GM13976 (cell line): ENCODE measurements around the gene NUDT3.
"Not testable (repeated sequence)": the region's sequence is repeated elsewhere in the genome, so short reads cannot be mapped to it uniquely, and the experiment has no call there.

Experiments
- DNase-seq: peaks from one replicate; pipeline ENCODE4 v3.0.0; 2012; ENCODE audit warnings: low spot score
- CTCF ChIP-seq: IDR thresholded peaks from 2 replicates; pipeline ENCODE4 v1.5.1; 2012; ENCODE audit warnings: borderline replicate concordance, mild to moderate bottlenecking; ENCODE audit not compliant: insufficient read depth; ENCODE audit errors: extremely low read depth, missing control alignments, control extremely low read depth
- in situ Hi-C: fragments of 300-500 bp; cut with MboI; formaldehyde crosslinking; loops from one replicate; pipeline ENCODE4 v1.12.0; 2022; ENCODE audit warnings: low sequenced_read_pairs, mixed read lengths, inconsistent platforms; ENCODE audit not compliant: unreplicated experiment

NUDT3 gene

GRCh38 chr6:34378470-34378869 is 14.0 kb downstream of the NUDT3 start:
- TF ChIP-seq CTCF: no peak
- no peak for DNase-seq

GRCh38 chr6:34377984-34378383 is 14.5 kb downstream of the NUDT3 start:
- TF ChIP-seq CTCF: no peak
- DNase-seq: no peak
- in situ Hi-C loops: no loop called here

More at GRCh38 chr6:34378470-34378869, 14.0 kb downstream of the NUDT3 start:
- in situ Hi-C loops: no loop called here

- DNase-seq, in situ Hi-C loops: not testable (repeated sequence)
These were observed 14.9 kb downstream of the NUDT3 start for GRCh38 chr6:34377571-34377970.

- in situ Hi-C loops: no loop called here
- TF ChIP-seq CTCF: no peak
- DNase-seq: no peak
These were observed 16.6 kb downstream of the NUDT3 start for GRCh38 chr6:34375833-34376232.

GRCh38 chr6:34374508-34374907 is 18.0 kb downstream of the NUDT3 start:
- TF ChIP-seq CTCF: no peak
- no peak for DNase-seq
- in situ Hi-C loops: no loop called here

GRCh38 chr6:34374069-34374468 is 18.4 kb downstream of the NUDT3 start:
- no peak for TF ChIP-seq CTCF
- peak; percentile 50 for DNase-seq
- in situ Hi-C loops: no loop called here

GRCh38 chr6:34373511-34373910 is 19.0 kb downstream of the NUDT3 start:
- TF ChIP-seq CTCF: no peak
- no peak for DNase-seq
- in situ Hi-C loops: no loop called here

GRCh38 chr6:34371865-34372264 is 20.6 kb downstream of the NUDT3 start:
- in situ Hi-C loops: not testable (repeated sequence)

More at GRCh38 chr6:34371865-34372264, 20.6 kb downstream of the NUDT3 start:
- DNase-seq: not testable (repeated sequence)
